GM10266 (cell line): ENCODE measurements around the gene HIVEP3.

Source experiments
- DNase-seq: peaks from one replicate; pipeline ENCODE4 v3.0.0; 2012; ENCODE audit errors: extremely low spot score
- CTCF ChIP-seq: IDR thresholded peaks from 2 replicates; pipeline ENCODE4 v1.5.1; 2012; ENCODE audit warnings: mild to moderate bottlenecking, low read depth; ENCODE audit not compliant: control insufficient read depth, insufficient read depth; ENCODE audit errors: missing control alignments

HIVEP3 gene

DNA sequence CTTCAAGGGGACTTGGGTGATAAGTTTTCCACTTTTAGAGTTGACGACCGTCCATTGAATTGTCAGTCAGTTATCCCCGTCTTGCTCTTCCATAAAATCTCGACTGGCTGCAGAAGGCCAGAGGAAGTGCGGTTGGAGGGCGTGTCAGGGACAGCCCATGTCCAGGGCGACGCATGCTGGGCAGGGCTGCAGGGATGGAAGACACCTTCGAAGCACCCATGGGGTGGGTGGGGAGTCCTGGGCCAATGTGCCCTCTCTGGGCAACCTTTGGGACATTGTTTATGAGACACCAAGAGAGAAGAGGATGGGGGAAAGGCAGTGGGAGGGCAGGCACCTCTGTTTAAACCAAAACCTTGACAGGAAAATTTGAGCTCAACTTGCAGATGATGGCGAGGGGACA, 395.7 kb downstream of the HIVEP3 start:
- no peak for DNase-seq
- TF ChIP-seq CTCF = no peak

DNA sequence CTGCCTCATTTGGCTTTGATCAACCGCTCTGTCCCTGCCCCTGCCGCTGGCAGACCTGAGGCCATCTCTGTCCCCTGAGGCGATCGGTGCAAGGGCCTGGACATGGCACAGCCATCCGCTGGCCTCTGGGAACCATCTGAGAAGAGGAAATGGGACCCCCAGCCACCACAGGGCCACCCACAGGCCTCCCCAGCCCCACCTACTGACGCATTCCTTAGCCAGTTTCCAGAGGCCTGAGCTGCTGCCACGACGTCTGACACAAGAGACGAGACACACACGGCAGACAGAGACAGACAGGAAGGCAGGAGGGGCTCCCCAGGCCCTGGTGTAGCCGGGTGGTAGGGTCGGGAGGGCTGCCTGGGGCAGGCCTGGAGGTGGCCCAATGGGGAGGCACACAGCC, 397.0 kb downstream of the HIVEP3 start:
- no peak for DNase-seq
- TF ChIP-seq CTCF = no peak

GRCh38 chr1:41520951-41521752, 397.6 kb downstream of the HIVEP3 start:
- DNase-seq = no peak

GRCh38 chr1:41519667-41520066, 399.1 kb downstream of the HIVEP3 start:
- no peak for DNase-seq
- TF ChIP-seq CTCF = no peak

More at GRCh38 chr1:41520951-41521752, 397.6 kb downstream of the HIVEP3 start:
- TF ChIP-seq CTCF = no peak

DNA sequence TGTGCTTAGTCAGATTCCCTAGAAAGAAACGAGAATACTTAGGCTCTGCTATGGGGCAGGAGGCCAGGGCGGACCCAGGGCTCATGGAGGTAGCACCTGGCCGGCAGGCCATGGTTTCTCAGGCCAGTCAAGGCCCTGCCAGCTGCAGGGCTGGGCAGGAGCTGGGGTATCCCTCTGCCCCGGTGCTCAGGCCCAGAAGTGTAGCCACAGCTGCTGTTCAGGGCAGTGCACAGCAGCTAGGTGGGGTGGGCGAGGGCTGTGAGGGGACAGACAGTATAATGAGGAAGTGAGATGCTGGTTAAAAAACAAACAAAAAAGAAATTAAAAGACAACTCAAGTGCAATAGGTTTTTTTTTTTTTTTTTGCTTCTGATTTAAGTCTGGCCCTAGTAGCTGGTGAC, 400.3 kb downstream of the HIVEP3 start:
- no peak for DNase-seq
- no peak for TF ChIP-seq CTCF

DNA sequence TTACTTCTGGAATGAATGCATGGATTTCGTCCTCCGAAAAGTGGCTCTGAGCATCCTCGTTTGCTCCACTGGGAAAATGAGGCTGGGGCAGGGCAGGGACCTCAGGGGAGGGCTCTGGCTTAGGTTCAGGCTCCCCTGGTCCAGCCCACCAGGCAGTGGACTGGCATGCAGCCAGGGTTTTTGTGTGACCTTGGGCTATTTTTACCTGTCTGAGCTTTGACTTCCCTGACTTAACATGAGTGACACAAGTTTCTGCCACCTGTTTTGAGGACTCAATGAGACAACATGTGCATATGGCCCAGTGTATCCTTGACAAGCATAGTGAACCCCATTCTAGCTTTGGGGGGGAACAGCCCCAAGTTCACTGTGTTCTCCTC, 401.7 kb downstream of the HIVEP3 start:
- no peak for TF ChIP-seq CTCF

More for the DNA sequence above, 401.7 kb downstream of the HIVEP3 start:
- DNase-seq = peak; percentile 38
